Gastrocnemius medialis (tissue), 4 donors: ENCODE measurements around the gene NKX3-2. TPM values are rescaled to one million over a fixed set of nuclear protein-coding genes. Genes with fewer than 3 reads are reported as not detected.

Experiments used
- ATAC-seq, 2 donors: fragments of 150-250 bp; one replicate each; pipeline ENCODE4 v1.9.1; 2016
- DNase-seq, 2 donors: peaks; one replicate each; pipeline ENCODE4 v3.0.0-alpha.2; 2019
- H3K27ac ChIP-seq, 4 donors: fragments of 200-600 bp; sonication (generic); 1 replicate in 1 of 4; 2 replicates in 3 of 4; pipeline ENCODE4 v1.5.1; 2016 to 2018; ENCODE audit warnings: mild to moderate bottlenecking in 2 of 4, moderate library complexity in 1 of 4
- H3K27me3 ChIP-seq, 3 donors: fragments of 200-600 bp; sonication (generic) in 2 of 3; 1 replicate in 1 of 3; 2 replicates in 2 of 3; pipeline versions ENCODE4 v1.5.1 to v1.6.0; 2016 to 2019; ENCODE audit warnings: mild to moderate bottlenecking in 1 of 3, moderate library complexity in 1 of 3
- H3K36me3 ChIP-seq, 2 donors: fragments of 200-600 bp; sonication (generic) in 1 of 2; one replicate each; pipeline ENCODE4 v1.5.1; 2017 to 2018
- H3K4me1 ChIP-seq, 2 donors: fragments of 200-600 bp; sonication (generic) in 1 of 2; one replicate each; pipeline ENCODE4 v1.5.1; 2016 to 2017; ENCODE audit warnings: mild to moderate bottlenecking in 2 of 2
- H3K4me3 ChIP-seq, 4 donors: fragments of 200-600 bp; sonication (generic) in 3 of 4; 1 replicate in 1 of 4; 2 replicates in 3 of 4; pipeline ENCODE4 v1.5.1; 2016 to 2019; ENCODE audit warnings: mild to moderate bottlenecking in 2 of 4
- H3K9me3 ChIP-seq, 3 donors: fragments of 200-600 bp; sonication (generic) in 2 of 3; 1 replicate in 1 of 3; 2 replicates in 2 of 3; pipeline ENCODE4 v1.5.1; 2016 to 2019
- POLR2A ChIP-seq, 2 donors: fragments of 450-650 bp; IDR thresholded peaks; one replicate each; pipeline ENCODE4 v1.6.1; 2017; ENCODE audit warnings: antibody characterized with exemption in 2 of 2, mild to moderate bottlenecking in 2 of 2, moderate library complexity in 2 of 2
- in situ Hi-C, 4 donors: fragments of 200-750 bp; cut with MboI; loops; one replicate each; pipeline versions ENCODE4 v1.15.0 to v1.8.0; 2017; ENCODE audit warnings: low sequenced_read_pairs in 4 of 4
- intact Hi-C: fragments of 100-400 bp; cut with DNase I; formaldehyde crosslinking; loops from one replicate; pipeline ENCODE4 v1.15.1; 2023; ENCODE audit warnings: low total_unique reads
- total RNA-seq, 4 donors: library from RNA; depleted of rRNA; stranded (reverse); fragments of >200 nt; gene quantifications; one replicate each; pipeline versions ENCODE4 v1.1.0 to v1.2.3, GENCODE V29; 2016
- TF ChIP-seq, protein P1 (sequence below), 5 experiments: fragments of 450-650 bp in 3 of 5; fragments of 200-600 bp in 2 of 5; sonication (generic) in 2 of 5; IDR thresholded peaks in 4 of 5; conservative IDR thresholded peaks in 1 of 5; 1 replicate in 4 of 5; 2 replicates in 1 of 5; pipeline ENCODE4 v1.5.1; 2016 to 2019; ENCODE audit warnings: antibody characterized with exemption in 5 of 5, mild to moderate bottlenecking in 3 of 5, moderate library complexity in 3 of 5

The NKX3-2 gene
- total RNA-seq, 4 donors from 2014 or later = not detected

- Histone ChIP-seq H3K4me3 (peak overlapping the region in 1 of 4 donors; percentile 13), H3K9me3 (peaks cover 0 to 14% (median 3%) of the 10 kb centered on the region in 3 donors), H3K36me3 (no peaks in the 10 kb centered on the region), H3K27ac (no peak overlapping the region), H3K4me1 (peaks cover 0 to 2% of the 10 kb centered on the region in 2 donors), H3K27me3 (peaks cover 94 to 100% (median 99%) of the 10 kb centered on the region in 3 donors)
- no peak for ATAC-seq
- intact Hi-C loops = no loop called here
- no peak for DNase-seq
- TF ChIP-seq, protein P1, sequence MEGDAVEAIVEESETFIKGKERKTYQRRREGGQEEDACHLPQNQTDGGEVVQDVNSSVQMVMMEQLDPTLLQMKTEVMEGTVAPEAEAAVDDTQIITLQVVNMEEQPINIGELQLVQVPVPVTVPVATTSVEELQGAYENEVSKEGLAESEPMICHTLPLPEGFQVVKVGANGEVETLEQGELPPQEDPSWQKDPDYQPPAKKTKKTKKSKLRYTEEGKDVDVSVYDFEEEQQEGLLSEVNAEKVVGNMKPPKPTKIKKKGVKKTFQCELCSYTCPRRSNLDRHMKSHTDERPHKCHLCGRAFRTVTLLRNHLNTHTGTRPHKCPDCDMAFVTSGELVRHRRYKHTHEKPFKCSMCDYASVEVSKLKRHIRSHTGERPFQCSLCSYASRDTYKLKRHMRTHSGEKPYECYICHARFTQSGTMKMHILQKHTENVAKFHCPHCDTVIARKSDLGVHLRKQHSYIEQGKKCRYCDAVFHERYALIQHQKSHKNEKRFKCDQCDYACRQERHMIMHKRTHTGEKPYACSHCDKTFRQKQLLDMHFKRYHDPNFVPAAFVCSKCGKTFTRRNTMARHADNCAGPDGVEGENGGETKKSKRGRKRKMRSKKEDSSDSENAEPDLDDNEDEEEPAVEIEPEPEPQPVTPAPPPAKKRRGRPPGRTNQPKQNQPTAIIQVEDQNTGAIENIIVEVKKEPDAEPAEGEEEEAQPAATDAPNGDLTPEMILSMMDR (IDR thresholded peaks at IDR 0.05 in 4 of 5, conservative IDR thresholded peaks at IDR 0.05 in 1 of 5) = no peak
- TF ChIP-seq POLR2A (IDR thresholded peaks at IDR 0.05) = no peak
- in situ Hi-C loops = loop anchor here in 1 of 4 donors (25.0 kb wide), 1 partner anchor 791 kb away; no protein-coding TSS in a partner anchor
Observed at GRCh38 chr4:13527981-13528820, 16.1 kb downstream of the NKX3-2 start.

GRCh38 chr4:13527192-13527980 lies 16.9 kb downstream of the NKX3-2 start:
- TF ChIP-seq POLR2A (IDR thresholded peaks at IDR 0.05) = no peak
- TF ChIP-seq, protein P1 (IDR thresholded peaks at IDR 0.05 in 4 of 5, conservative IDR thresholded peaks at IDR 0.05 in 1 of 5) = no peak
- no peaks in the 10 kb centered on the region for H3K36me3 ChIP-seq
- intact Hi-C loops = no loop called here
- H3K9me3 ChIP-seq = peaks cover 0 to 14% (median 3%) of the 10 kb centered on the region in 3 donors
- DNase-seq (no peak), ATAC-seq (no peak)
- in situ Hi-C loops = loop anchor here in 1 of 4 donors (25.0 kb wide), 1 partner anchor 790 kb away; no protein-coding TSS in a partner anchor
- H3K27ac ChIP-seq = no peak overlapping the region
- H3K4me3 ChIP-seq = no peak overlapping the region
- H3K4me1 ChIP-seq = peaks cover 0 to 10% of the 10 kb centered on the region in 2 donors
- H3K27me3 ChIP-seq = peaks cover 94 to 100% (median 99%) of the 10 kb centered on the region in 3 donors

DNA sequence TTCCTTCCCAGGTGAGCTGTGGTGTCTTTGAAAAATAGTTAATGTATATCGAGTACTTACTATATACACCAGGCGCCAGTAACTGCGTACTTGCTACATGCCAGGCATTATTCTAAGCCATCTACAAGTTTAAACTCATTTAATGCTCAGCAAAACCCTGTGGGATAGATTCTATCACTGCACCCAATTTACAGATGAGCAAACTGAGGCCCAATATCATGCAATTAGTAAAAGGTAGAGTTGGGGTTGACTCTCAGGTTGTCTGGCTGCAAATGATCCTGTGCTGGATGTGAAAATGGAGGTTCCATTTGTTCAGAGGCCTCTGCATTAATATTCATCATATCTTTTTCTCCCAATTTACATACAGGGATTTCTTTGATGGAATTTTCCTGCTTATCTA lies 17.6 kb downstream of the NKX3-2 start:
- H3K4me3 ChIP-seq = no peak overlapping the region
- intact Hi-C loops (no loop called here), in situ Hi-C loops (loop anchor here in 1 of 4 donors (25.0 kb wide), 1 partner anchor 789 kb away; no protein-coding TSS in a partner anchor)

DNA sequence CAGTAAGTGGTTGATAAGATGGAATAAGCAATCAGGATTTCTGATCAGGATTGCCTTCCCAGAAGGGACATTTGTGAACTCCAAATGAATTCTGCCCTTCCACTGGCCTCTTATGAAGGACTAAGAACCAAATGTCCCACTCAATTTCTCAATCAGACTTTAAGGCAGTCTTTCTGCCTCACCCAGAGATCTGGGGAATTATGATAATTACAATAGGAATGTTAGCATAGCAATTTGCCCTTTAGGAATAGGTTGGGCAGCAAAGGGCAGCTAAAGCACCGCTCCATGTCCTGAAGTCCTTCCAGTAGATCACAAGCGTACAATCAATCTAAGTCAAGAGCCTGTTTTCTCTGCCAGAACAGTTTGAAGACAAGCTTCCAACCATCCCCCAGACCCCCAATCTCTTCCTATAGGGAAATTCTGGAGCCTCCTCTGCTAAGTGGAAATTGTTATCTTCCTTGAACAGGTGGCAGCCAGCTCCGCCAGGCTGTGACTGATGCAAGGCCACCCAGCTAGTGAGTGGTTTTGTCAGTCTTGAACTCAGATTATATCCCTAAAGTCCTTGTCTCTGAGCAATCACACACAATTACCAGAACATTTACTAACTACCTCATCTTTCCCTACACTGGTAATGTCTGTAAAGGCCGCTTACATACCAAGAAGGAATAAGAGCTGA lies 18.6 kb downstream of the NKX3-2 start:
- no peak for ATAC-seq
- no peak for TF ChIP-seq POLR2A (IDR thresholded peaks at IDR 0.05)
- TF ChIP-seq, protein P1 (IDR thresholded peaks at IDR 0.05 in 4 of 5, conservative IDR thresholded peaks at IDR 0.05 in 1 of 5) = no peak
- peaks cover 0 to 14% (median 3%) of the 10 kb centered on the region in 3 donors for H3K9me3 ChIP-seq
- H3K27ac ChIP-seq = no peak overlapping the region
- no peak for DNase-seq
- H3K4me3 ChIP-seq = no peak overlapping the region
- peaks cover 0 to 12% of the 10 kb centered on the region in 2 donors for H3K4me1 ChIP-seq
- H3K27me3 ChIP-seq = peaks cover 91 to 100% (median 98%) of the 10 kb centered on the region in 3 donors
- in situ Hi-C loops = loop anchor here in 1 of 4 donors (25.0 kb wide), 1 partner anchor 788 kb away; no protein-coding TSS in a partner anchor
- intact Hi-C loops = no loop called here
- no peaks in the 10 kb centered on the region for H3K36me3 ChIP-seq

More for the DNA sequence above, 17.6 kb downstream of the NKX3-2 start:
- TF ChIP-seq, protein P1 (IDR thresholded peaks at IDR 0.05 in 4 of 5, conservative IDR thresholded peaks at IDR 0.05 in 1 of 5) = no peak
- TF ChIP-seq POLR2A (IDR thresholded peaks at IDR 0.05) = no peak
- Histone ChIP-seq H3K27ac (no peak overlapping the region), H3K9me3 (peaks cover 0 to 14% (median 3%) of the 10 kb centered on the region in 3 donors), H3K36me3 (no peaks in the 10 kb centered on the region), H3K27me3 (peaks cover 93 to 100% (median 99%) of the 10 kb centered on the region in 3 donors), H3K4me1 (peaks cover 0 to 12% of the 10 kb centered on the region in 2 donors)
- DNase-seq = no peak
- no peak for ATAC-seq
